ENCODE data around the gene BSCL2. TPM values are rescaled to one million over a fixed set of nuclear protein-coding genes. Genes with fewer than 3 reads are reported as not detected.

Gene BSCL2
- total and polyA plus RNA-seq, 11 donors = 13.3 to 39.4 (median 20.5) TPM

GRCh38 chr11:62709247-62710000, 2.2 kb upstream of the BSCL2 start:
- Histone ChIP-seq H3K4me3 (peak overlapping the region; percentile 38 to 75 (median 64)), H3K36me3 (peaks cover 0 to 46% (median 41%) of the 10 kb centered on the region in 9 donors), H3K4me1 (peaks cover 0 to 72% (median 45%) of the 10 kb centered on the region in 12 donors), H3K27me3 (no peaks in the 10 kb centered on the region), H3K27ac (peak overlapping the region; percentile 90 to 99 (median 97)), H3K9me3 (no peaks in the 10 kb centered on the region)
- TF ChIP-seq POLR2A (IDR thresholded peaks at IDR 0.05) = peak in 1 of 2 donors; percentile 63
- TF ChIP-seq, protein P1, sequence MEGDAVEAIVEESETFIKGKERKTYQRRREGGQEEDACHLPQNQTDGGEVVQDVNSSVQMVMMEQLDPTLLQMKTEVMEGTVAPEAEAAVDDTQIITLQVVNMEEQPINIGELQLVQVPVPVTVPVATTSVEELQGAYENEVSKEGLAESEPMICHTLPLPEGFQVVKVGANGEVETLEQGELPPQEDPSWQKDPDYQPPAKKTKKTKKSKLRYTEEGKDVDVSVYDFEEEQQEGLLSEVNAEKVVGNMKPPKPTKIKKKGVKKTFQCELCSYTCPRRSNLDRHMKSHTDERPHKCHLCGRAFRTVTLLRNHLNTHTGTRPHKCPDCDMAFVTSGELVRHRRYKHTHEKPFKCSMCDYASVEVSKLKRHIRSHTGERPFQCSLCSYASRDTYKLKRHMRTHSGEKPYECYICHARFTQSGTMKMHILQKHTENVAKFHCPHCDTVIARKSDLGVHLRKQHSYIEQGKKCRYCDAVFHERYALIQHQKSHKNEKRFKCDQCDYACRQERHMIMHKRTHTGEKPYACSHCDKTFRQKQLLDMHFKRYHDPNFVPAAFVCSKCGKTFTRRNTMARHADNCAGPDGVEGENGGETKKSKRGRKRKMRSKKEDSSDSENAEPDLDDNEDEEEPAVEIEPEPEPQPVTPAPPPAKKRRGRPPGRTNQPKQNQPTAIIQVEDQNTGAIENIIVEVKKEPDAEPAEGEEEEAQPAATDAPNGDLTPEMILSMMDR (IDR thresholded peaks at IDR 0.05) = peak in 4 of 12 donors; percentile 8 to 50 (median 26)
- ATAC-seq (peak; percentile 84 to 92 (median 88)), DNase-seq (peak; percentile 97 to 99 (median 98))
- intact Hi-C loops (cut with DNase I) = loop anchor here in 2 of 10 donors (1.0 to 5.0 kb wide), 4 partner anchors 17 to 42 kb away; partner anchors contain the start of genes C11orf98 (in 1 of the 2), CSKMT (in 1 of the 2), HNRNPUL2 (in 1 of the 2) and LBHD1 (in 1 of the 2)
- 1 to 3% (median 1%) methylated on average over 29 to 47 of the region's 47 CpGs for WGBS, 4 donors

- H3K4me3 ChIP-seq = peak overlapping the region; percentile 38 to 75 (median 64)
- H3K27ac ChIP-seq = peak overlapping the region; percentile 87 to 99 (median 96)
- intact Hi-C loops (cut with DNase I) = loop anchor here in 2 of 10 donors (1.0 to 5.0 kb wide), 4 partner anchors 18 to 41 kb away; partner anchors contain the start of genes C11orf98 (in 1 of the 2), CSKMT (in 1 of the 2), HNRNPUL2 (in 1 of the 2) and LBHD1 (in 1 of the 2)
- peaks cover 0 to 67% (median 43%) of the 10 kb centered on the region in 12 donors for H3K4me1 ChIP-seq
- peaks cover 0 to 40% (median 35%) of the 10 kb centered on the region in 9 donors for H3K36me3 ChIP-seq
- WGBS, 4 donors = 5 to 7% (median 6%) methylated on average over 7 of the region's 7 CpGs
- DNase-seq (peak in 2 of 5 donors; percentile 28 to 30), ATAC-seq (peak in 1 of 4 donors; percentile 1)
- no peaks in the 10 kb centered on the region for H3K27me3 ChIP-seq
- no peaks in the 10 kb centered on the region for H3K9me3 ChIP-seq
- no peak for TF ChIP-seq POLR2A (IDR thresholded peaks at IDR 0.05)
- TF ChIP-seq, protein P1 (IDR thresholded peaks at IDR 0.05) = no peak
These were observed 1.6 kb upstream of the BSCL2 start for GRCh38 chr11:62708793-62709192.

DNA sequence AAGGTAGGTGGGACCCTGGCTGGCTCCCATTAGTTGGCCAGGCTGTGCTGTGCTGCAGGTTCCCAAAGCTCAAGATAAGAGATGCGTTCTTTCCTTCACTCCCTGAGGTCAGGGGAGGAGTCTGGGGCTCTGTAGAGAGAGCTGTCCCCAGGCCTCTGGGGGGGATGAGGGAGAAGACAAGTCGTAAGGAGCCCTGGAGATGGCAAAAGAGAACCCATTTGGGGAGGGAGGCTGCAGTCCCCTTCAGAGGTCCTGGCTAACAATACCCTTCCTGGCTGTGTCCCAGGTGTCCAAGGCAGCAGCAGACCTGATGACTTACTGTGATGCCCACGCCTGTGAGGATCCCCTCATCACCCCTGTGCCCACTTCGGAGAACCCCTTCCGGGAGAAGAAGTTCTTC, 1.2 kb upstream of the BSCL2 start:
- DNase-seq = peak in 1 of 5 donors; percentile 23
- H3K27ac ChIP-seq = peak overlapping the region in 10 of 12 donors; percentile 87 to 99 (median 96)
- H3K36me3 ChIP-seq = peaks cover 0 to 38% (median 31%) of the 10 kb centered on the region in 9 donors
- no peak for ATAC-seq
- TF ChIP-seq POLR2A (IDR thresholded peaks at IDR 0.05) = no peak
- TF ChIP-seq, protein P1 (IDR thresholded peaks at IDR 0.05) = no peak
- H3K4me3 ChIP-seq = peak overlapping the region in 9 of 12 donors; percentile 44 to 75 (median 64)
- WGBS, 4 donors = 70 to 78% (median 71%) methylated on average over 5 of the region's 5 CpGs
- intact Hi-C loops (cut with DNase I) = loop anchor here in 2 of 10 donors (5.0 kb wide), 2 partner anchors 36 to 41 kb away; partner anchors contain the start of genes C11orf98 (in 1 of the 2), CSKMT (in 1 of the 2), LBHD1 (in 1 of the 2) and UQCC3 (in 1 of the 2)
- H3K4me1 ChIP-seq = peaks cover 0 to 69% (median 41%) of the 10 kb centered on the region in 12 donors
- no peaks in the 10 kb centered on the region for H3K27me3 ChIP-seq
- no peaks in the 10 kb centered on the region for H3K9me3 ChIP-seq
